ENCODE measurements around the gene UBE3B. TPM values are rescaled to one million over a fixed set of nuclear protein-coding genes. Genes with fewer than 3 reads are reported as not detected.

The UBE3B gene
- total RNA-seq, 1 donor from 2014 or later: 28.4 TPM

- Histone ChIP-seq H3F3A (ENCODE audit: low read depth) (no peaks in the 10 kb centered on the region), H2AFZ (replicated peaks) (no peak overlapping the region), H3K4me1 (no peaks in the 10 kb centered on the region), H3K27ac (no peak overlapping the region), H3K27me3 (no peaks in the 10 kb centered on the region), H3K9ac (no peak overlapping the region), H3K4me3 (no peak overlapping the region), H4K20me1 (ENCODE audit: low read depth) (no peaks in the 10 kb centered on the region), H3K79me2 (ENCODE audit: low read depth) (no peaks in the 10 kb centered on the region), H3K36me3 (no peaks in the 10 kb centered on the region), H3K4me2 (no peak overlapping the region), H3K9me3 (ENCODE audit: low read depth) (no peaks in the 10 kb centered on the region)
- H3K27me3 Mint-ChIP-seq (ENCODE audit: insufficient read depth, low read depth): peaks cover 10% of the 10 kb centered on the region
- no peak for TF ChIP-seq EZH2phosphoT487 (IDR thresholded peaks at IDR 0.05)
- TF ChIP-seq EZH2 (IDR thresholded peaks at IDR 0.05): no peak
- no peak for TF ChIP-seq CTCF (IDR thresholded peaks at IDR 0.05)
- no peak overlapping the region for H3K4me3 Mint-ChIP-seq
- H3K27ac Mint-ChIP-seq: peak overlapping the region; percentile 58
- peaks cover 19% of the 10 kb centered on the region for H3K36me3 Mint-ChIP-seq
- no peak for DNase-seq (ENCODE audit: low spot score)
- H3K4me1 Mint-ChIP-seq: peaks cover 11% of the 10 kb centered on the region
- H3K9me3 Mint-ChIP-seq: no peaks in the 10 kb centered on the region
Observed at GRCh38 chr12:109561711-109562030, 84.2 kb downstream of the UBE3B start.

GRCh38 chr12:109562871-109563270, 85.4 kb downstream of the UBE3B start:
- Mint-ChIP-seq H3K4me3 (no peak overlapping the region), H3K9me3 (no peaks in the 10 kb centered on the region), H3K27ac (no peak overlapping the region), H3K27me3 (ENCODE audit: insufficient read depth, low read depth) (peaks cover 5% of the 10 kb centered on the region), H3K4me1 (peaks cover 7% of the 10 kb centered on the region), H3K36me3 (peaks cover 27% of the 10 kb centered on the region)
- Histone ChIP-seq H3K9me3 (ENCODE audit: low read depth) (no peaks in the 10 kb centered on the region), H3K9ac (no peak overlapping the region), H3K27me3 (no peaks in the 10 kb centered on the region), H3F3A (ENCODE audit: low read depth) (no peaks in the 10 kb centered on the region), H3K4me1 (no peaks in the 10 kb centered on the region), H3K36me3 (no peaks in the 10 kb centered on the region), H2AFZ (replicated peaks) (no peak overlapping the region), H3K27ac (no peak overlapping the region), H3K79me2 (ENCODE audit: low read depth) (no peaks in the 10 kb centered on the region), H3K4me3 (no peak overlapping the region), H4K20me1 (ENCODE audit: low read depth) (no peaks in the 10 kb centered on the region), H3K4me2 (no peak overlapping the region)
- DNase-seq (ENCODE audit: low spot score): no peak
- TF ChIP-seq CTCF (IDR thresholded peaks at IDR 0.05): no peak
- TF ChIP-seq EZH2phosphoT487 (IDR thresholded peaks at IDR 0.05): no peak
- TF ChIP-seq EZH2 (IDR thresholded peaks at IDR 0.05): no peak

GRCh38 chr12:109563291-109564284, 86.2 kb downstream of the UBE3B start:
- no peaks in the 10 kb centered on the region for H3K9me3 Mint-ChIP-seq
- peaks cover 27% of the 10 kb centered on the region for H3K36me3 Mint-ChIP-seq
- no peaks in the 10 kb centered on the region for H3K79me2 ChIP-seq (ENCODE audit: low read depth)
- no peak overlapping the region for H3K27ac Mint-ChIP-seq
- peaks cover 6% of the 10 kb centered on the region for H3K27me3 Mint-ChIP-seq (ENCODE audit: insufficient read depth, low read depth)
- no peak overlapping the region for H3K27ac ChIP-seq
- no peak for DNase-seq (ENCODE audit: low spot score)
- H3F3A ChIP-seq (ENCODE audit: low read depth): no peaks in the 10 kb centered on the region
- H2AFZ ChIP-seq (replicated peaks): no peak overlapping the region
- no peak overlapping the region for H3K4me2 ChIP-seq
- TF ChIP-seq EZH2 (IDR thresholded peaks at IDR 0.05) (no peak), EZH2phosphoT487 (IDR thresholded peaks at IDR 0.05) (no peak), CTCF (IDR thresholded peaks at IDR 0.05) (no peak)
- H3K9ac ChIP-seq: no peak overlapping the region
- H4K20me1 ChIP-seq (ENCODE audit: low read depth): no peaks in the 10 kb centered on the region
- no peak overlapping the region for H3K4me3 Mint-ChIP-seq
- H3K36me3 ChIP-seq: no peaks in the 10 kb centered on the region
- no peaks in the 10 kb centered on the region for H3K9me3 ChIP-seq (ENCODE audit: low read depth)
- no peak overlapping the region for H3K4me3 ChIP-seq
- peaks cover 6% of the 10 kb centered on the region for H3K4me1 Mint-ChIP-seq
- H3K4me1 ChIP-seq: no peaks in the 10 kb centered on the region
- no peaks in the 10 kb centered on the region for H3K27me3 ChIP-seq
